Measurements from ENCODE around the gene CHD6. TPM values are rescaled to one million over a fixed set of nuclear protein-coding genes. Genes with fewer than 3 reads are reported as not detected.

The CHD6 gene
- total RNA-seq, 4 donors from 2014 or later: 18.5 to 49.3 (median 28.7) TPM

DNA sequence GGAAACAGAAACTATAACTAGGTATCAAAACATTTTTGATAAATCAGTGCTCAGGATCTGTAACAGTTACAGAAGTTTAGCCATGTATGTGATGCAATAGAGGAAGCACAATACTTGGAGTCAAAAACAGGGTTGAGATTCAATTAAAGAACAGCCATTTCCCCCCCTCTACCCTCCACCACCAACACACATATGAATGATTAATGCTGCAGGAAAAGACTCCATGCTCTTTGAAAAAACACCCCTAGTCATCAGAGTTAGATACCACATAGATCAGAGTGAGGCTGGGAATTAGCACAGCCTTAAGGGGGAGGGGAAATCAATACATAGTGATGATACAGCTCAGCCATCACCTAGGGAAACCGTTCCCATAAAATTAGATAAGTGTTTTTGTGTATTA is 142.7 kb downstream of the CHD6 start:
- TF ChIP-seq, protein P1, sequence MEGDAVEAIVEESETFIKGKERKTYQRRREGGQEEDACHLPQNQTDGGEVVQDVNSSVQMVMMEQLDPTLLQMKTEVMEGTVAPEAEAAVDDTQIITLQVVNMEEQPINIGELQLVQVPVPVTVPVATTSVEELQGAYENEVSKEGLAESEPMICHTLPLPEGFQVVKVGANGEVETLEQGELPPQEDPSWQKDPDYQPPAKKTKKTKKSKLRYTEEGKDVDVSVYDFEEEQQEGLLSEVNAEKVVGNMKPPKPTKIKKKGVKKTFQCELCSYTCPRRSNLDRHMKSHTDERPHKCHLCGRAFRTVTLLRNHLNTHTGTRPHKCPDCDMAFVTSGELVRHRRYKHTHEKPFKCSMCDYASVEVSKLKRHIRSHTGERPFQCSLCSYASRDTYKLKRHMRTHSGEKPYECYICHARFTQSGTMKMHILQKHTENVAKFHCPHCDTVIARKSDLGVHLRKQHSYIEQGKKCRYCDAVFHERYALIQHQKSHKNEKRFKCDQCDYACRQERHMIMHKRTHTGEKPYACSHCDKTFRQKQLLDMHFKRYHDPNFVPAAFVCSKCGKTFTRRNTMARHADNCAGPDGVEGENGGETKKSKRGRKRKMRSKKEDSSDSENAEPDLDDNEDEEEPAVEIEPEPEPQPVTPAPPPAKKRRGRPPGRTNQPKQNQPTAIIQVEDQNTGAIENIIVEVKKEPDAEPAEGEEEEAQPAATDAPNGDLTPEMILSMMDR (IDR thresholded peaks at IDR 0.05): no peak
- DNase-seq (ENCODE audit: low spot score): no peak
- ATAC-seq (ENCODE audit: low FRiP score): peak; percentile 77

DNA sequence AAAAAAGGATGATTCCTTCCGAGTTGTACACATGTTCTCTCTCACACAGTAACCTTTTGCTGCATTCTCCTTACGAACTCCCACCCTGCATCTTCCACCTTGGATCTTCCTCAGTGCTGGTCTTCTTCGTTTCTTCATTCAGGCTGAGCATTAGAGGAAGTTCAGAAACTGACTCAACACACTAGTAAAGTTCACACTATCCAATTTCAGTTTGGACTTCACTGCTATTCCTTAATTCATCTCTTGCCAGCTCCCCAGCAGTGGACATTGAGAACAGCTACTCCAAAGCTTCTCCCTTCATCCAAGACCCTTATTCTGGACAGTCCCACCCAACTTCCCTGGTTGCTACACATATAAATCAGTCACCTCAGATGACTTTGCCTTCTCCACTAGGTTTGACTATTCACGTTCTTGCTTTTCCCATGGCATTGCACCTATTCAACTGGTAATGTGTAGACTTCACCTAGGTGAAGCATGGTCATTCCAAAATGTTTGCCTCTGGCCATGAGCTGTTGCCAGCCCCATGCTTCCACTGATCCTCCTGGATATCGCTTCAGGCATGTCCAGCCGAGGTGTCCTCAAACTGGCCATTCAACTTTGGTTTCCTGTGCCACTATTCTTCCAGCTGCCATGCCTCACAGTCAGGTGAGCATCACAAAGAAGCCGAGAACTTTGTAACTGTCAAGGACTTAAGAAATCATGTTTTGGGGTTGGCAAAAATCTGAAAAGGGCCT is 147.6 kb downstream of the CHD6 start:
- ATAC-seq (ENCODE audit: low FRiP score) (no peak), DNase-seq (ENCODE audit: low spot score) (no peak)
- TF ChIP-seq, protein P1 (IDR thresholded peaks at IDR 0.05): no peak

DNA sequence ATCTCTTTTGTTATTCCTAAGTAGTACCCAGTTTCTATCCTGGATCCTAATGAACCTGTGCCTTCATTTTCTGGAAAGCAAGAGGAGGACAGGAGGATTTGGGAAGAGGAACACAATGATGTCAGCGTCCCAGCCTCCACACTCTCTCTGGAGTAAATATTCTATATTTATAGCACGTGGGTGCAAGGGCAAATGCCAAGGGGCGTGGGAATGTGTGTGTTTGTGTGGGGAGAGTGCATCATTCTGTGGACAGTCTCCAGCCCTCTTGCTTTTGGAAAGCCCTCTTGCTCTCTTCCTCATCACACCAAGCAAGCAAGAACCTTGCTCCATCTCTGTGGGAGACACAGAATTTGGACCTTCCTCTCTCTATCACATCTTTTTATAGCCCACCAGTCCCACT is 148.3 kb downstream of the CHD6 start:
- TF ChIP-seq, protein P1 (IDR thresholded peaks at IDR 0.05): no peak
- no peak for DNase-seq (ENCODE audit: low spot score)

DNA sequence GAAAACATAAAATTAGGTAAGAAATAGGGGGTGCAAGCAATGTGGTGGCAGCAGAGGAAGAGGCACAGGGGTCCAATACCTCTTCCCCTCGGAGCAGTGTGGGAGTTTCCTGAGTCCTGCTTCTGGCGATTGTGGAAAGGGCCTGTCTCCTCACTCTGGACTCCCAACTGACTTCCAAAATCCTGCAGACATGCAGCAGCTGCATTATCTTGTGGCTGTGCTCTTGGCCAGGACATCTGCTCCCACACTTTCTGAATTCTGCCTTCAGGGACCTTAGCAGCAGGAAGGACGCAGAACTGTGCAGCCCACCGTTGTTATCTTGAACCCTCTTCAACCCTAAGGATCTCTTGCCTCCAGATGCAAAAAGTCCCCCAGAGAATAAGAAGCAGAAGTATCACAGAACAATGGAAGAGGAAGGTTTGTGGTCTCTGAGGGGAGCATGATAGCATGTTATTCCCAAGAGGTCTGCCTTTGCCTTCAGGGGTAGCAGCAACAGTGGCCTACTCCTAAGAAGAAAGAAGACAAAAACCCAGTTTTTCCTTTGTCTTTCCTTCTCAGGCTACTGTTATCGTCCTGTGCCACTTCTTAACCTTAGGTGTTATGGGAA is 149.1 kb downstream of the CHD6 start:
- TF ChIP-seq, protein P1 (IDR thresholded peaks at IDR 0.05): no peak
- ATAC-seq (ENCODE audit: low FRiP score) (no peak), DNase-seq (ENCODE audit: low spot score) (no peak)

More for the DNA sequence above, 148.3 kb downstream of the CHD6 start:
- no peak for ATAC-seq (ENCODE audit: low FRiP score)

DNA sequence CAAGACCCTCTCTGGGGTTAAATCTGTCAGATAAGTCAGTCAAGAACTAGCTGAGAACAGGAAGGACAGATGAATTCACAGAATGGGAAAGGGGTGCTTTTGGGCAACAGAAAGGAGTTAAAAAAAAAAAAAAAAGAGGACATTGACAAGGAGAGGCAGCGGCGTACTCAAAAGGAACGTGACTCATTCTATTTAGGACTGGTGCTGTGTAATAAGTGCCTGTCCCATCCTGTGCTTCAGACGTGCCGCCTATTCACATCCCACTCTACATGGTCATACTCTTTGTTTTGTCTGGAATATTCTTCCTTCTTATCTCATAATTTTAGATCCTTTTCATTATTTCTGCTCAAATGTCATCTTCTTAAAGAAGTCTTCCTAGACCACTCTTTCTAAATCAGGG is 150.5 kb downstream of the CHD6 start:
- ATAC-seq (ENCODE audit: low FRiP score) (no peak), DNase-seq (ENCODE audit: low spot score) (no peak)
- TF ChIP-seq, protein P1 (IDR thresholded peaks at IDR 0.05): no peak

- no peak for ATAC-seq (ENCODE audit: low FRiP score)
- TF ChIP-seq, protein P1 (IDR thresholded peaks at IDR 0.05): no peak
- no peak for DNase-seq (ENCODE audit: low spot score)
Measured at GRCh38 chr20:41467220-41467619, 151.0 kb downstream of the CHD6 start.

GRCh38 chr20:41463567-41463966 is 154.6 kb downstream of the CHD6 start:
- no peak for DNase-seq (ENCODE audit: low spot score)
- no peak for ATAC-seq (ENCODE audit: low FRiP score)
- TF ChIP-seq, protein P1 (IDR thresholded peaks at IDR 0.05): no peak
